ENCODE data around the gene FOS.

Gene FOS

DNA sequence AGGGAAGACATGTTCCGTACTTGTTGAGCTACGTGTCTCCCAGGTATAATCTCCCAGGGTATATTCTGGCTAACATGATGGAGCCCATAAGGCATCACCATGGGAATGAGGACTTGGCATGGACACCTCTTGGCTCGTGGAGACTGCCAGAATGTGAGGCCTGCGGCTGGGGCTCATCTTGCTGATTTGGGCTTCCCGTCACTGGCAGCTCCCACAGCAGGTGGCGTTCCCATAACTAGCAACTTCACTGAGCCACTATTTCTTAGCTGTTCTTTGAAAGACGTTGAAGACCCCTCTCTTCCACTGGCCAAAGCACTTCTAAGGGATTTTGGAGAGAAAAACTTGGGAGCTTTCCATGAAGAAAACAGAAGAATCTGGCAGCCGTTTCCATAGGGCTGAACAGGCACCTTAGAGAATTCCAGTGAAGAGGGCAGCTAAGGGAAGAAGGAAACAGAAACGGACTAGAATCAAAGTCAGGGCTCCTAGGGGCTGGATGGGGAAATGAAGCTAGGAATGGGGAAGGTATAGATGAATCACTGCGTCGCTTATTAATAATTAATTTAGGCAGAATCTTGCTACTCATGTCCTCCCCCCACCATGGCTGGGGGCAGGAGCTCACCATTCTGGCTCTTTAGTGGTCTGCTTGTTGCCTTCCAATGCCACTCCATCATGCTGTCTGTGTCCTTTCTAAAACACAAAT is 39.7 kb upstream of the FOS start:
- no peak overlapping the region for H3K4me3 ChIP-seq (ENCODE audit: low read depth in 1 of 2, low read length in 1 of 2)
- no peak overlapping the region for H3K27ac ChIP-seq
- TF ChIP-seq, protein P1, sequence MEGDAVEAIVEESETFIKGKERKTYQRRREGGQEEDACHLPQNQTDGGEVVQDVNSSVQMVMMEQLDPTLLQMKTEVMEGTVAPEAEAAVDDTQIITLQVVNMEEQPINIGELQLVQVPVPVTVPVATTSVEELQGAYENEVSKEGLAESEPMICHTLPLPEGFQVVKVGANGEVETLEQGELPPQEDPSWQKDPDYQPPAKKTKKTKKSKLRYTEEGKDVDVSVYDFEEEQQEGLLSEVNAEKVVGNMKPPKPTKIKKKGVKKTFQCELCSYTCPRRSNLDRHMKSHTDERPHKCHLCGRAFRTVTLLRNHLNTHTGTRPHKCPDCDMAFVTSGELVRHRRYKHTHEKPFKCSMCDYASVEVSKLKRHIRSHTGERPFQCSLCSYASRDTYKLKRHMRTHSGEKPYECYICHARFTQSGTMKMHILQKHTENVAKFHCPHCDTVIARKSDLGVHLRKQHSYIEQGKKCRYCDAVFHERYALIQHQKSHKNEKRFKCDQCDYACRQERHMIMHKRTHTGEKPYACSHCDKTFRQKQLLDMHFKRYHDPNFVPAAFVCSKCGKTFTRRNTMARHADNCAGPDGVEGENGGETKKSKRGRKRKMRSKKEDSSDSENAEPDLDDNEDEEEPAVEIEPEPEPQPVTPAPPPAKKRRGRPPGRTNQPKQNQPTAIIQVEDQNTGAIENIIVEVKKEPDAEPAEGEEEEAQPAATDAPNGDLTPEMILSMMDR (IDR thresholded peaks at IDR 0.05): no peak
- no peaks in the 10 kb centered on the region for H3K27me3 ChIP-seq
- H3K36me3 ChIP-seq: no peaks in the 10 kb centered on the region
- peaks cover 16 to 26% of the 10 kb centered on the region in 2 experiments for H3K4me1 ChIP-seq (ENCODE audit: control insufficient read depth in 1 of 2, insufficient read depth in 1 of 2, low read depth in 1 of 2, low read length in 1 of 2)
- no peaks in the 10 kb centered on the region for H3K9me3 ChIP-seq

DNA sequence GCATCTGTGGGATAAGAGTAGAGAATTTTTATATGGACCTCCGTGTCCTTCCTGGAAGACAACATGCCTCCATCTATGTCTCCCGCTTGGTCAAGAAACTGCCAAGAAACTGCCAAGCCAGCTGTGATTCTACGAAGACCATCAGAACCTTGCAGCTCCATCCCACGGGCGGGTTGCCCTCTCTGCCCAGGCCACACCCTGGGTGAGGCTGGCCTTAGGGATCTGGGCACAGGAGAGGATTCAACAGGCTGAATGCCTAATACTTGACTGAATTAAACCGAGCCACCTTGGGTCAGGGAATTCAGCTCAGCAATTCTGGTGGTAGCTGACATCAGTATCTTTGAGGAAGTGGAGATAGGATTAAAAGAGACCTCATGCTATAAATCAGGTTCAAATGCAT is 37.8 kb upstream of the FOS start:
- no peak overlapping the region for H3K4me3 ChIP-seq (ENCODE audit: low read depth in 1 of 2, low read length in 1 of 2)
- no peaks in the 10 kb centered on the region for H3K27me3 ChIP-seq
- no peaks in the 10 kb centered on the region for H3K36me3 ChIP-seq
- H3K27ac ChIP-seq: no peak overlapping the region
- no peaks in the 10 kb centered on the region for H3K9me3 ChIP-seq
- TF ChIP-seq, protein P1 (IDR thresholded peaks at IDR 0.05): no peak
- H3K4me1 ChIP-seq (ENCODE audit: control insufficient read depth in 1 of 2, insufficient read depth in 1 of 2, low read depth in 1 of 2, low read length in 1 of 2): peaks cover 0 to 8% of the 10 kb centered on the region in 2 experiments

DNA sequence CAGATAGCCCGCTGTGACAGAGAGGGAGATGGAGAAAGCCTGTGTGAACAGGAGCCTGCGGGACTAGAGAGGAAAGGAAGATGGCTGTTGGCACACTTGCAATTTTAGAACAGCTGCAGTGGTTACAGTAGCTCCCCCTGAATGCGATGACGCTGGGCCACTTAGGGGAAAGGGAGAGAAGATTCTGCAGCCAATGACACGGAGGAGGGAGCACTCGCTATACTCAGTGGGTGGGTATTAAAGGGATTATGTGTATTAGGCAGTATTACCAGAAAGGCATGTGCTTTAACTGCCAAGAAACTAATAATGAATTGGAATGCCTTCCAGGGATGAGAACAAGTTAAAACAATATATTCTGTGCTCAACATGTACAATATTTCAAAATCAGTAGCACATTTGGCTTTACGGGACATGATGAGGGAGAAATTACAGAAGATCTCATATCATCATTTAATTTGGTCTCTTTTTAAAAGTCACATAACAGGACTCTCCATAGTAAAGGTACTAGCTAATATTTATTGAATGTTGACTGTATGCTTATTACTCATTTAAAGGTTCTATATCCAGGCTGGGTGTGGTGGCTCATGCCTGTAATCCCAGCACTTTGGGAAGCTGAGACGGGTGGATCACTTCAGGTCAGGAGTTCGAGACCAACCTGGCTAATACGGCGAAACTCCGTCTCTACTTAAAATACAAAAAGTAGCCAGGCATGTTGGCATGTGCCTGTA is 35.9 kb upstream of the FOS start:
- Histone ChIP-seq H3K27me3 (no peaks in the 10 kb centered on the region), H3K36me3 (no peaks in the 10 kb centered on the region), H3K27ac (no peak overlapping the region), H3K9me3 (no peaks in the 10 kb centered on the region), H3K4me1 (ENCODE audit: control insufficient read depth in 1 of 2, insufficient read depth in 1 of 2, low read depth in 1 of 2, low read length in 1 of 2) (peaks cover 6% of the 10 kb centered on the region in 2 experiments), H3K4me3 (ENCODE audit: low read depth in 1 of 2, low read length in 1 of 2) (no peak overlapping the region)
- TF ChIP-seq, protein P1 (IDR thresholded peaks at IDR 0.05): no peak

DNA sequence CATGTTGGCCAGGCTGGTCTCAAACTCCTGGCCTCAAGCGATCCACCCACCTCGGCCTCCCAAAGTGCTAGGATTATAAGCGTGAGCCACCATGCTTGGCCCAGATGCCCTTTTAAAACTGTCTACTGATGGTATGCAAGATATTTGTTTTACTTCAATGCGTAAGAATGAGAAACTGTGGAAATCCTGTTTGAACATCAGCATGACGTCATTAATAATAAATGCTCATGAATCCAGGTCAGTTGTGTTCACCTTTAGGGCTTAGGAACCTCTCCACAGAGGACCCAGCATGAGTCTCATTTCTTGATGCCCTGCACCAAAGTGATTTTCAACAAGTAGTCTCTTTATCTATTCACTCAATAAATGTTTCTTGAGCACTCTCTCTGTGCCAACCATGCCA is 34.5 kb upstream of the FOS start:
- TF ChIP-seq, protein P1 (IDR thresholded peaks at IDR 0.05): no peak
- Histone ChIP-seq H3K9me3 (no peaks in the 10 kb centered on the region), H3K27ac (no peak overlapping the region), H3K27me3 (no peaks in the 10 kb centered on the region), H3K4me3 (ENCODE audit: low read depth in 1 of 2, low read length in 1 of 2) (no peak overlapping the region), H3K36me3 (no peaks in the 10 kb centered on the region), H3K4me1 (ENCODE audit: control insufficient read depth in 1 of 2, insufficient read depth in 1 of 2, low read depth in 1 of 2, low read length in 1 of 2) (peaks cover 8% of the 10 kb centered on the region in 2 experiments)

DNA sequence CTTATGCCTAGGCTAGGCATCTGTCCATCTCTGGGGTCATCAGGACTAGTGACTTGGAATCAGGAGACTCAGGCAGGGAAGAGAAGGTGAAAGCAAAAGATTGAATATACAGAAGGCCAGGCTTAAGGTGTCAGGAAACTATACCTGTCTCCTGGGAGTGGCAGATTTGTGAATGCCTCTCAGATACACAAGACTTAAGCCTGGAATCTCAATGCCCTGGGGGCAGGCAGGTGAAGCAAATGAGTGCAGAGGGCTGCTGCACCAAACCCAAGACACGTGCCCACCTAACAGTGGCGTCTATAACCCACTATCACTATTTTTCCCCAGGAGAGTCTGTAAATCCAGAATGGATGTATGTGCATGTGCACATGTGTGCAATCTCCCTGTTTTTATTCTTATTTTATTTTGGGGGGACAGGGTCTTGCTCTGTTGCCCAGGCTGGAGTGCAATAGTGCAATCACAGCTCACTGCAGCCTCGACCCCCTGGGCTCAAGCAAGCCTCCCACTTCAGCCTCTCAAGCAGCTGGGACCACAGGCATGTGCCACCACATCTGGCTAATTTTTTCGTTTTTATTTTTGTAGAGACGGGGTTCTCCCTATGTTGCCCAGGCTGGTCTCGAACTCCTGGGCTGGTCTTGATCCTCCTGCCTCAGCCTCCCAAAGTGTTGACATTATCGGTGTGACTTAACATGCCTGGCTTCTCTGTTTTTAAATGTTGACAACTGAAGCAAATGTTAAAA is 31.9 kb upstream of the FOS start:
- peaks cover 8% of the 10 kb centered on the region in 2 experiments for H3K4me1 ChIP-seq (ENCODE audit: control insufficient read depth in 1 of 2, insufficient read depth in 1 of 2, low read depth in 1 of 2, low read length in 1 of 2)
- H3K9me3 ChIP-seq: no peaks in the 10 kb centered on the region
- no peak overlapping the region for H3K4me3 ChIP-seq (ENCODE audit: low read depth in 1 of 2, low read length in 1 of 2)
- no peaks in the 10 kb centered on the region for H3K27me3 ChIP-seq
- TF ChIP-seq, protein P1 (IDR thresholded peaks at IDR 0.05): no peak
- H3K36me3 ChIP-seq: no peaks in the 10 kb centered on the region
- no peak overlapping the region for H3K27ac ChIP-seq

Data from neutrophil (primary cell).